Ectodermal cell (in vitro differentiated cells): ENCODE results near the gene DLG3. TPM values are rescaled to one million over a fixed set of nuclear protein-coding genes. Genes with fewer than 3 reads are reported as not detected.
"Not testable (repeated sequence)": the region's sequence is repeated elsewhere in the genome, so short reads cannot be mapped to it uniquely, and the experiment has no call there.

Source experiments
- H3K27ac ChIP-seq: 2 replicates; pipeline ENCODE4 v1.7.0; 2013; ENCODE audit warnings: mild to moderate bottlenecking, low read depth, low read length; ENCODE audit not compliant: insufficient read depth, poor library complexity, severe bottlenecking
- H3K27me3 ChIP-seq: 2 replicates; pipeline ENCODE4 v1.7.0; 2013; ENCODE audit warnings: mild to moderate bottlenecking, low read length; ENCODE audit not compliant: insufficient read depth, control insufficient read depth, poor library complexity, severe bottlenecking
- H3K36me3 ChIP-seq: one replicate; pipeline ENCODE4 v1.7.0; 2013; ENCODE audit warnings: low read length; ENCODE audit not compliant: control insufficient read depth, insufficient read depth
- H3K4me1 ChIP-seq: one replicate; pipeline ENCODE4 v1.7.0; 2013; ENCODE audit warnings: low read length; ENCODE audit not compliant: control insufficient read depth, insufficient read depth
- H3K4me3 ChIP-seq: 2 replicates; pipeline ENCODE4 v1.7.0; 2013; ENCODE audit warnings: low read depth, low read length, control low read depth; ENCODE audit not compliant: insufficient read depth
- H3K9me3 ChIP-seq: 2 replicates; pipeline ENCODE4 v1.7.0; 2013; ENCODE audit warnings: mild to moderate bottlenecking, low read length, moderate library complexity; ENCODE audit not compliant: control insufficient read depth
- WGBS, 2 experiments: methylation state at CpG; one replicate each; pipeline ENCODE4 v1.1.7; 2013; ENCODE audit warnings: missing lambda C conversion rate in 2 of 2; 5-methylcytosine and 5-hydroxymethylcytosine counted together
- polyA plus RNA-seq, 4 experiments: library from polyadenylated mRNA; stranded (reverse); fragments of 50-300 nt; gene quantifications; one replicate each; pipeline ENCODE4 v1.2.3, GENCODE V29; 2013

Gene DLG3
- polyA plus RNA-seq (2013, experiment 1 of 4), result 54.9 TPM
- 52.7 TPM for polyA plus RNA-seq (2013, experiment 2 of 4)
- polyA plus RNA-seq (2013, experiment 3 of 4), result 29.3 TPM
- 32.3 TPM for polyA plus RNA-seq (2013, experiment 4 of 4)

DNA sequence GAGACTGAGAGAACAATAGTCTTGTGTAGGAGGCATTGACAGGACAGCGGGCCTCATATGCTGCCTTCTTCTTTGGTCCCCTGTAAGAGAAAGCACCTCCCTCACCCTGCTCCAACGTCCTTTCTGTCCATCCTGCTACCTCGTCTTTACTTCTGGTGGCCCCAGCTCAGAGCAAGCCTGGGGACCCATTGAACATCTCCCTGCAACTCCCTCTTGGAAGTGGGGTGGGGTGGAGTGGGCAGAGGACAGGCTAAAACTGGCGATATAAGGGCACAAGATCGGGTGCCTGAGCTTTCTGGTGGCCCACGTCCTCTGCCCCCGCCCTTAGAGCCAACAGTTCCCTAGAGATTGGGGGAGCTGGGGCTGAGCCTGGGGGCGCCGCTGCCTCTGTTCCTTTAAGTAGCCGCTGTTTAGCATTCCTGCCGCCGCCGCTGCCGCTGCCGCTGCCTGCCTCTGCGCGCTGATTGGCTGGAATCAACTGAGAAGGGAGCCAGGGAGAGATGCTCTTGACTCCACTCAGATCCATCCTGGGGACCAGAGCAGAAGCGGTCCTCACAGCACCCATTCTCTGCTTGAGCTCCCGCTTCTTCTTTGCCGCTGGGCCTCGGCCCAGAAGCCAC, at the start of gene DLG3:
Gene DLG3, plus strand, starts transcription at position 510 of the 620 bp plus-strand sequence. CDS start 367 bp downstream, outside the sequence.
- Histone ChIP-seq H3K9me3 (no peaks in the 10 kb centered on the region), H3K4me1 (no peaks in the 10 kb centered on the region), H3K27ac (no peak within 1 kb of the TSS), H3K27me3 (peaks cover 21% of the 10 kb centered on the region), H3K36me3 (no peaks in the 10 kb centered on the region), H3K4me3 (peak within 1 kb of the TSS; percentile 18)
- 6 to 7% methylated on average over 21 of the region's 21 CpGs for WGBS, 2 experiments

- 96 to 99% methylated on average over 4 of the region's 4 CpGs for WGBS, 2 experiments
- H3K36me3 ChIP-seq, result no peaks in the 10 kb centered on the region
- H3K27me3 ChIP-seq, result no peaks in the 10 kb centered on the region
- H3K9me3 ChIP-seq, result no peaks in the 10 kb centered on the region
- no peak overlapping the region for H3K4me3 ChIP-seq
- H3K4me1 ChIP-seq, result no peaks in the 10 kb centered on the region
- H3K27ac ChIP-seq, result no peak overlapping the region
These were observed 45.7 kb upstream of the DLG3 start for GRCh38 chrX:70398899-70399298.

DNA sequence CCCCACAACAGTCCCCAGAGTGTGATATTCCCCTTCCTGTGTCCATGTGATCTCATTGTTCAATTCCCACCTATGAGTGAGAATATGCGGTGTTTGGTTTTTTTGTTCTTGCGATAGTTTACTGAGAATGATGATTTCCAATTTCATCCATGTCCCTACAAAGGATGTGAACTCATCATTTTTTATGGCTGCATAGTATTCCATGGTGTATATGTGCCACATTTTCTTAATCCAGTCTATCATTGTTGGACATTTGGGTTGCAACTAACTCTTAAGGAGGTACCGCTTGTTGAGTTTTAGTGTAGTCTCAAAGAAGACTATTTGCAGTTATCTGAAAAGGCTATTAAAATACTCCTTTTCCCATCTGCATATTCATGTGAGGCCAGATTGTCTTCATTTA, 44.5 kb upstream of the DLG3 start:
- not testable (repeated sequence) for H3K4me1 ChIP-seq
- 83 to 86% methylated on average over 1 of the region's 3 CpGs for WGBS, 2 experiments

DNA sequence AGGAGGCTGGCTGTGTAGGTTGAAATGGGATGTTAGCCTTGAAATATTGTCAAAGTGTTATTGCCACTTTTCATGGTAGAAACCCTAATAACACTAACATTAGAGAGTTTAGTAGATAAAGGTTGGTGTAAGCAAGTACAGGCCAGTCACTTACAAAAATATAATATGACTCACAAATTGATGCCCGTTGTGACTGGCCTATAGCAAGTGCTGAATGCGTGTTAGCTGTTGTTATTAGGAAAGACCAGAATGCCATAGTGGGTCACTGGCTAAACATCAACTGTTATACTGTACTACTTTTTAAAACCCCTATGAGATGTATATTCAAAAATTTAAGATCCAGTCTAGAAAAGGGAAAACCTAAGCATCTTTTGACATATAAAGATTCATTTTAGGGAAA, 41.9 kb upstream of the DLG3 start:
- peaks cover 5% of the 10 kb centered on the region for H3K36me3 ChIP-seq
- H3K4me1 ChIP-seq, result no peaks in the 10 kb centered on the region
- no peak overlapping the region for H3K4me3 ChIP-seq
- no peak overlapping the region for H3K27ac ChIP-seq
- no peaks in the 10 kb centered on the region for H3K9me3 ChIP-seq
- 80% methylated on average over 1 of the region's 2 CpGs for WGBS, 2 experiments
- H3K27me3 ChIP-seq, result no peaks in the 10 kb centered on the region

More for the DNA sequence above, 44.5 kb upstream of the DLG3 start:
- not testable (repeated sequence) for H3K27ac ChIP-seq, H3K27me3 ChIP-seq, H3K4me3 ChIP-seq, H3K36me3 ChIP-seq, H3K9me3 ChIP-seq

DNA sequence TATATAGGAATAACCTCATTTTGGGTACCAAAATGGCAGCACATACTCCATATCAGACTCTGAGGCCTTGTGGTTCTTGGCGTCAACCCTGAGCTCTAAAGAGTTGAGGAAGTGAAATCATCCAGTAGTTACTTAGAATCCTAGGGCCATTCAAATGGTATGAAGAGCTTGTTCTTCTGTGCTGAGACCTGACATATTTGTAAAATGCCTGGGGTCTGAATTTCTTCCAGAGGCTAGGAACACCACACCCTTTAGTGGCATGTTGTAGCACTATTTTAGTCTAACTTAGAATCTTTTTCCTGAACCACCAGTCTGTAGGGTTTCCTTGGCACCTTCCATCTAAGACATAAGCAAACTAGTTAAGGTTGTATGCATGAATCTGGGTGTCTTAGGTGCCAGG, 39.6 kb upstream of the DLG3 start:
- Histone ChIP-seq H3K4me1 (no peaks in the 10 kb centered on the region), H3K9me3 (no peaks in the 10 kb centered on the region), H3K36me3 (peaks cover 5% of the 10 kb centered on the region), H3K27ac (no peak overlapping the region), H3K27me3 (no peaks in the 10 kb centered on the region), H3K4me3 (no peak overlapping the region)
- WGBS, 2 experiments, result 92 to 100% methylated on average over 1 of the region's 1 CpG

DNA sequence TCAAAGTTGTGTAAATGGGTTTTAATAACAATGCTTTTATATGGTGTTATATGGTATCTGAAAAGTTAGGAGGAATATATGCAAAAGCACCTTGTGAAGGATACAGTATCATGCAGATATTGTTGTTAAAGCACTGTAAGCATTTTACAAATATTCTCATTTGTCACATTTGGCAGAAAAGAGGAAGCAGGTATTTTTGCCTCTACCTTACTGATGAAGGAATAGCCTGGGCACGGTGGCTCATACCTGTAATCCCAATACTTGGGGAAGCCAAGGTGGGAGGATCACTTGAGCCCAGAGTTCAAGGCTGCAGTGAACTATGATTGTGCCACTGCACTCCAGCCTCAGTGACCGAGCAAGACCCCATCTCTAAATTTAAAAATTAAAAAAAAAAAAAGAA, 33.7 kb upstream of the DLG3 start:
- Histone ChIP-seq H3K9me3 (no peaks in the 10 kb centered on the region), H3K36me3 (peaks cover 5% of the 10 kb centered on the region), H3K27me3 (no peaks in the 10 kb centered on the region), H3K27ac (no peak overlapping the region), H3K4me1 (no peaks in the 10 kb centered on the region), H3K4me3 (no peak overlapping the region)
- 91 to 94% methylated on average over 1 of the region's 2 CpGs for WGBS, 2 experiments

GRCh38 chrX:70411475-70411874, 33.2 kb upstream of the DLG3 start:
- H3K36me3 ChIP-seq, result no peaks in the 10 kb centered on the region
- H3K4me1 ChIP-seq, result no peaks in the 10 kb centered on the region
- no peak overlapping the region for H3K27ac ChIP-seq
- H3K27me3 ChIP-seq, result no peaks in the 10 kb centered on the region
- WGBS, 2 experiments, result 94 to 97% methylated on average over 3 of the region's 3 CpGs
- no peak overlapping the region for H3K4me3 ChIP-seq
- H3K9me3 ChIP-seq, result no peaks in the 10 kb centered on the region

DNA sequence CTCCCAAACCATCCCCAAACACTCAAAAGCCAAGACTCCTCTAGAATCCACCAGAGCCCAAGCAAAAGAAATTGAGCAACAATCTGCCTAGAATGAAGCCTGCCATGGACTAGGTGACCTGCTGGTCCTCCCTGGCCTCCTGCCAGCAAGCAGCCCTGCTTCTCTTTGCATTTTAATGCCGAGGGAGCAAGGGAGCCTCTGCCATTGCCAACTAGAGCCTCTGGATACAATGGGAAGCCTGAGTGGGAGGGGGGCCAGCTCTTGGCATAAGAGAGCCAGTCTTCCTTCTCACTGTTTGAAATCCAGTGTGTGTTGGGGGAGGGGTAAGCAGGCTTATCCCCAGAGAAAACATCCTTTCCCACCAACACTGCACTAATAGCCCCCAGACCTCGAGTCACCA, 23.0 kb upstream of the DLG3 start:
- H3K4me1 ChIP-seq, result peaks cover 32% of the 10 kb centered on the region
- H3K4me3 ChIP-seq, result no peak overlapping the region
- 0% methylated on average over 2 of the region's 2 CpGs for WGBS, 2 experiments
- no peaks in the 10 kb centered on the region for H3K27me3 ChIP-seq
- no peaks in the 10 kb centered on the region for H3K36me3 ChIP-seq
- H3K27ac ChIP-seq, result no peak overlapping the region
- H3K9me3 ChIP-seq, result no peaks in the 10 kb centered on the region

DNA sequence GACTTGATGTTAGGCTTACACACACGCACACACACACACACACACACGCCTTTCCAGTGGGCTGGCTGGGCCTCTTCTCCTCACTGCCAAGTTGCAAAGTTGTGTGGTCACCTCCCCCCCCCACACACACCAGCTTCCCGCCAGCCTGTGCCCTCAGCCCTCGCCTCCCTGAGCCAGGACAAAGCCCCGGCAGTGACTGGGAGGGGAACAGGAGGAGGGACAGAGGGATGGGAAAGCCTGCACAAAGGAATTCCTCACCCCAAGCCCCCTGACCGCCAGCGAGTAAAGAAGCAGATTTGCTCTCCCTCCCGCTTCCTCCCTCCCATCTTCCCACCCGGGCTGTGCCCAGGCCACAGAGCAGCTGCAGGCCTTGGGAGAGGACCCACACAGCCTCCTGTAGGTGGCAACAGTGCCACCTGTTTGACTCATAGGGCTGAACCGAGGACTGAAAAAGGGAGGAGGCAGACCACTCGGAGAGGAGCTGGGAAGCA, 21.7 kb upstream of the DLG3 start, which contains the start of gene GDPD2:
Gene GDPD2, plus strand, starts transcription at position 464 of the 491 bp plus-strand sequence. CDS start 1,671 bp downstream, outside the sequence.
- 4% methylated on average over 10 to 11 of the region's 11 CpGs for WGBS, 2 experiments
- H3K36me3 ChIP-seq, result no peaks in the 10 kb centered on the region
- no peaks in the 10 kb centered on the region for H3K9me3 ChIP-seq
- H3K4me3 ChIP-seq, result peak within 1 kb of the TSS; percentile 38
- peak within 1 kb of the TSS; percentile 67 for H3K27ac ChIP-seq
- H3K4me1 ChIP-seq, result peaks cover 32% of the 10 kb centered on the region
- no peaks in the 10 kb centered on the region for H3K27me3 ChIP-seq

- 50 to 51% methylated on average over 9 to 10 of the region's 10 CpGs for WGBS, 2 experiments
- peak overlapping the region; percentile 38 for H3K4me3 ChIP-seq
These were observed 20.5 kb upstream of the DLG3 start for GRCh38 chrX:70423936-70424675.

More at GRCh38 chrX:70423936-70424675, 20.5 kb upstream of the DLG3 start:
- Histone ChIP-seq H3K9me3 (no peaks in the 10 kb centered on the region), H3K27me3 (no peaks in the 10 kb centered on the region), H3K27ac (peak overlapping the region; percentile 26), H3K36me3 (no peaks in the 10 kb centered on the region), H3K4me1 (peaks cover 32% of the 10 kb centered on the region)
